Astrocyte of the hippocampus (primary cell): ENCODE results near the gene USP34.

Experiments
- DNase-seq: peaks from one replicate; pipeline ENCODE4 v3.0.0; 2011; ENCODE audit warnings: low read depth, low spot score

USP34 gene

DNA sequence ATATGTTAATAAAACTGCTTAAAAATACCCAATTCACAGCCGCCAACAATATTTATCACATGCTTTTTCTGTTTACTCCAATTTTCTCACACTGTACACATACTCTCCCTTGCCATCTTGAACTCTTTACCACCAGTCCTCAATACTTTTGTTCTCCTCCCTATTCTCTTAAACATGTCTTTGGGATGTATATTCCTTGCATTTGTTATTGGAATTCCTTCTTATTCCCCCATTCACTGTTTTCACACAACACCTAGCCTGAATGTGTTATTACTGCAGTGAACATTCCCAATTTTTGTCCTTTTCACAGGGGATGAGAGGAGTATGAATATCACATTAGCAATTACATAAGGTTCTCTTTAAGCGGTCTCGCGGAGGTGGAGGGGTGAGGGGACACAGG lies 94.7 kb downstream of the USP34 start:
- DNase-seq: no peak

DNA sequence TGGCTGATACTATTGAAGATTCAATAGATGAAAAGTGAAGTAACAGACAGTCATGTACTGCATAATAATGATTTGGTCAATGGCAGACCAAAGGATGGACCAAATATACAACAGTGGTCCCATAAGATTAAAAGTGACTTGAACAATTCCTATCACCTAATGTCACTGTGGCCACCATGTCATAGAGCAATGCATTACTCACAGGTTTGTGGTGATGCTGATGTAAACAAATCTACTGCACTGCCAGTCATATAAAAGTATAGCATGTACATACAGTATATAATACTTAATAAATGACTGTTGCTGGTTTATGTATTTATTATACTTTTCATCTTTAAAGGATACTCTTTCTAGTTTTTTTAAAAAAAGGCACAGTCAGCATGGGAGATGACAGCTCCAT lies 99.9 kb downstream of the USP34 start:
- no peak for DNase-seq

DNA sequence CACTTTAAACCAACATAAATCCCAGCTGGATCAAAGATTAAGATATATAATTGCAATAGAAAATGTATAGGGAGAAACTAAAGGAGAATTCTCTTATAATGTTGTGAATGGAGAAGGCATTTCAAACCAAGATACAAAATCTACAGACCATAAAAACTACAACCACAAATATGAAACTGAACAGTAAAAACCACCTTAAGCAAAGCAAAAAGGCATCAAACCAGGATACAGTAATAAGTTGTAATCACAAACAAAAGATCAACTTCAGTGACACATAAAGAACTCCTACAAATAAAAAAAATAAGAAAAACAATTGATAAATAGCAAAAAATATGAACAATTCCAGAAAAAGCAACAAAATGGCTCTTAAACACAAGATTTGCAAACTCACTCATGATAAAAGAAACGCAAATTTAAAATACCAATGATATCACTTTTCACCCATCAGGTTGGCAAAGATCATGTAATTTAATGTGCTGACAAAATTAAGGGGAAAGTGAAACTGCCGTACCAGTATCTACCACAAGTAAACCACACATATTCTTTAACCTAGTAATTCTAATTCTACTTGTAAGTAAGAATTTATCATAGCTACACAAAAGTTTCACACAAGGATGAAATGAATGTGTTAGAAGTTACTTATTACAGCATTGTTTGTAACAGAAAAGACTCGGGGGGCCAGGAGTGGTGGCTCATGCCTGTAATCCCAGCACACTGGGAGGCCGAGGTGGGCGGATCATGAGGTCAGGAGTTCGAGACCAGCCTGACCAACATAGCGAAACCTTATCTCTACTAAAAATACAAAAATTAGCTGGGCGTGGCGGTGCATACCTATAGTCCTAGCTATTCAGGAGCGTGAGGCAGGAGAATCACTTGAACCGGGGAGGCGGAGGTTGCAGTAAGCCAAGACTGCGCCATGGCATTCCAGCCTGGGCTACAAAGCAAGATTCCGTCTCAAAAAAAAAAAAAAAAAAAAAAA lies 101.9 kb downstream of the USP34 start:
- DNase-seq: peak; percentile 40

DNA sequence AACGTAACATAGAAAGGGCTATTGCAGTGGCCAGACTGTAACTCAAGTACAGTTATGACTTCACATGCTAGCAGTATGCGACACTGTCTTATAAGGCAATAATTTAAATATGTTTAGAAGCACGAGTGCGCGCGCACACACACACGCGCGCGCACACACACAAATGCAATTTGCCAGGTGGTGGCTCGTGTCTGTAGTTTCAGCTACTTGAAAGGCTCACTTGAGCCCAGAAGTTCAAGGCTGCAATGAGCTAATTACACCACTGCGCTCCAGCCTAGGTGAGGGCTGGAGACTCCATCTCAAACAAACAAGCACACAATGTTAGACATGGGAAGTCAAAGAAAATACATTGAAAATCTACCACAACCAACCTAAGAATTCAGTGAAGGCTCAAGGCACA lies 103.7 kb downstream of the USP34 start:
- no peak for DNase-seq

DNA sequence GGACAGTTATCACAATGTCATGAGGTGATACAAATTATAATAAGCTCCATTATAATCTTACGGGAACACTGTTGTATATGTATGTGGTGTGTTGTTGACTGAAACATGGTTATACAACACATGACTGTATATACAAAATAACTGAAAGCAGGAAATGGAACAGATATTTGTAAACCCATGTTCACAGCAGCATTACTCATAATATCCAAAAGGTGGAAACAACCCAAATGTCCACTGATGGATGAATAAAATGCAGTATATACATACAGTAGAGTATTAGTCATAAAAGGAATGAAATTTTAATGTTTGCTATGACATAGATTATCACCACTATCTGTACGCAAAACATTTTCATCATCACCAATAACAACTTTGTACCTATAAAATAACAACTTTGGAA lies 107.3 kb downstream of the USP34 start:
- no peak for DNase-seq

DNA sequence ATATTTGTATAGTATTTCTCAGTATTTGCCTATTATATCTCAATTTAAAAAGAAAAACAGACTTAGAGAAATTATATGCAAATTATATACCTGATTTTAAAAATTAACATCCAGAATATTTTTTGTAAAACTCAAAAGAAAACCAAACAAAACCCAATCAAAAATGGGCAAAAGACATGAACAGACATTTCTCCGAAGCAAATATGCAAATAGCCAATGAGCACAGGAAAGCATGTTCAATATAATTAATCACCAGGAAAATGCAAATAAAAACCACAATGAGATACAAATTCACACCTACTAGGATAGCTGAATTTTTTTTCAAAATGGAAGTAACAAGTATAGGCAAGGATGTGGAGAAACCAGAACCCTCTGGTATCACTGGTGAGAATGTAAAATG lies 108.0 kb downstream of the USP34 start:
- no peak for DNase-seq

DNA sequence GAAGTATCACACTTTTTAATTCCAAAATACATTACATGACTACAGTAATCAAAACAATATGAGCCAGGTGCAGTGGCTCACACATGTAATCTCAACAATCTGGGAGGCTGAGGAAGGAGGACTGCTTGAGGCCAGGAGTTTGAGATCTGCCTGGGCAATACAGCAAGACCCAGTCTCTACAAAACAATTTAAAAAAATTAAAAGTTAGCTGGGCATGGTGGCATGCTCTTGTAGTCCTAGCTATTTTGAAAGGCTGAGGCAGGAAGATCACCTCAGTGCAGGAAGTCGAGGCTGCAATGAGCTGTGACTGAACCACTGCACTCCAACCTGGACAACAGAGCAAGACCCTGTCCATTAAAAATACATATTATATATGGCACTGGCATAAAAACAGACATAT lies 109.8 kb downstream of the USP34 start:
- DNase-seq: no peak

DNA sequence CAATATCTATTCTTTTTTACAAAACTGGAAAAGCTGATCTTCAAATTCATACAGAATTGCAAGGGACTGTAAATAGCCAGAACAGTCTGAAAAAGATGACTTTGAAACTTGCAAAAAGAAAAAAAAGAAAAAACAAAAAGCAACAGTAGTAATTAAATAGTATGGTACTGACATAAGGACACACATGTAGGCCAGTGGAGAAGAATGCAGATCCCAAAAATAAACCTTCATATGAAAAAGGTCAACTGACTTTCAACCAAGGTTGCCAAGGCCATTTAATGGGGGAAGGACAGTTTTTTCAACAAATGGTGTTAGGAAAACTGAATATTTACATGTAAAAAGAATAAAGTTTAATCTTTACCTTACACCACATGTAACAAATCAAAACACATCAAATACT lies 111.8 kb downstream of the USP34 start:
- DNase-seq: no peak

DNA sequence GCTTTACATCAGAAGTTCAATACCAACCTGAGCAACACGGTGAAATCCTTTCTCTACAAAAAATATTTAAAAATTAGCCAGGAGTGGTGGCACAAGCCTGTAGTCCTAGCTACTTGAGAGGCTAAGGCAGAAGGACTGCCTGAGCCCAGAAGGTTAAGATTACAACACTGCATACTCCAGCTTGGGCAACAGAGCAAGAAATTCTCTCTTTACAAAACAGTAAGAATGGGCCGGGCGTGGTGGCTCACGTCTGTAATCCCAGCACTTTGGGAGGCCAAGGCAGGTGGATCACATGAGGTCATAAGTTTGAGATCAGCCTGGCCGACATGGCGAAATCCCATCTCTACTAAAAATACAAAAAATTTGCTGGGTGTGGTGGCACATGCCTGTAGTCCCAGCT lies 113.2 kb downstream of the USP34 start:
- DNase-seq: no peak

DNA sequence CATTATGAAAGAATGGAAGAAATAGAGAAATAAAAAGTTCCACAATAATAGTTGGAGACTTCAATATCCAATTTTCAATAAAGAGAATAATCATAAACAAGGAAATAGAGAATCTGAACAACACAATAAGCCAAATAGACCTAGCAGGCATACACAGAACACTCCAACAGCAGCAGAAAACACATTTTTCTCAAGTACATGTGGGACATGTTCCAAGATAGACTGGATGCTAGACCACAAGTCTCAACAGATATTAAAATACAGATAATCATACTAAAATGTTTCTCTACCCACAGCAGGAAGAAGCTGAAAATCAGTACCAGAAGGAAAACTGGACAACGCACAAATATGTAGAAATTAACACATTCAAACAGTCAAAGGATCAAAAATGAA lies 113.9 kb downstream of the USP34 start:
- DNase-seq: peak; percentile 52

DNA sequence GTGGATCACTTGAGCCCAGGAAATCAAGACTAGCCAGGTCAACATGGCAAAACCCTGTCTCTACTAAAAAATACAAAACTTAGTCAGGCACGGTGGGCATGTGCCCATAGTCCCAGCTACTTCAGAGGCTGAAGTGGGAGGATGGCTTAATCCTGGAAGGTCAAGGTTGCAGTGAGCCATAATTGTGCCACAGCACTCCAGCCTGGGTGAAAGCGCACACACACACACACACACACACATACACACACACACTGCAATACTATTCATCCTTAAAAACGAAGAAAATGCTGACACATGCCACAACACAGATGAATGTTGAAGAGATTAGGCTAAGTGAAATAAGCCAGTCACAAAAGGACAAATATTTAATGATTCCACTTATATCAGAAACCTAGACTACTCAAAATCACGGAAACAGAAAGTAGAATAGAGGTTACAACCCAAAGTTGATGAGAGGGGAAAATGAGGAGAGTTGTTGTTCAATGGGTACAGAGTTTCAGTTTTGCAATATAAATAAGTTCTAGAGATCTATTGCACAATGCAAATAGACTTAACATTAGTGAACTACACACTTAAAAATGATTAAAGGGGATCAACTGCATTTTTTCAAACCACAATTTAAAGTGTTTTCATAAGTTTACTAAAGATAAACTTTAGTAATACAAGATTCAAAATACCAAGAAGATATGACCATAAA lies 114.5 kb downstream of the USP34 start:
- DNase-seq: no peak

DNA sequence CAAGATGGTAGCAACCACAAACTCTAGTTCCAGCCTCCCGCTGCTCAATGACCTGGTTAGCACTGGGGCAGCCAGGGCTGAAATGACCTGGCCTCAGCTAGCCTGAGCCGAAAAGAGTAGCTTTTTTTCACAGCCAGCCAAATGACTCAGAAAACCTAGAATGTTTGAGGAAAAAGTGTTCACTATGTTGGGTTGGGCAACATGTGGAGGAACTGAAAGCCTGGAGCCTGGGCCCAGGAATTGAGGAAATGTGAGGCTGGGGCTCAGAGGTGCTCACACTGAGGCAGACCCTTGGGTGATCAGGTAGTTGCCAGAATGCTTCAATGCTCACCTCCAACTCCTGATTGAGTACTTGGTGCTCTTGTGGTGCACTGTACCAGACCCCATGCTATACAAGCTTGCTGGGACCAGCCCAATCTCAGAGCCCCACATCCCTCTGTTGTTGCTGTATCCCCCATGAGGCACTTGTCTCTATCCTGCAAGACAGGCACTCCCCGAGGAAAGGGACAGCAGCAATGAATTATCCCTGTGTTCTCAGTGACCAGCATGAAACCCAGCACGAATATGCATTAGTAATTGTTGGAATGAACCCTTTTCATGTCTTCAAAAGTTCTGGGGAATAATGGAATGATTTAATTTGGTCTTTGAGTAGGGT lies 116.2 kb downstream of the USP34 start:
- DNase-seq: no peak

DNA sequence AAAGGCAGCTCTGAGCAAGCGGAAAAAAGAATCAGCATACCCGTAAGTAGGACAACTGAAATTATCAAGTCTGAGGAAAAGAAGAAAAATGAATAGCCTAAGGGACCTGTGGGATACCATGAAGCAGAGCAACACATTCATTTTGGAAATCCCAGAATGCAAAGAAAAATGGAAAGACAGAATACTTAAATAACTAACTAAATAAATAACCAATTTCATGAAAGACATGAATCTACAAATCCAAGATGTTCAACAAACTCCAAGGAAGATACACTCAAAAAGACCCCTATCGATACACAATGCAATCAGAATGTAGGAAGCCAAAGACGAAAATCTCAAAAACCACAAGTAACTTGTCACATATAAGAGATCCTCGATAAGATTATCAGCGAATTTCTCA lies 117.0 kb downstream of the USP34 start:
- DNase-seq: no peak

DNA sequence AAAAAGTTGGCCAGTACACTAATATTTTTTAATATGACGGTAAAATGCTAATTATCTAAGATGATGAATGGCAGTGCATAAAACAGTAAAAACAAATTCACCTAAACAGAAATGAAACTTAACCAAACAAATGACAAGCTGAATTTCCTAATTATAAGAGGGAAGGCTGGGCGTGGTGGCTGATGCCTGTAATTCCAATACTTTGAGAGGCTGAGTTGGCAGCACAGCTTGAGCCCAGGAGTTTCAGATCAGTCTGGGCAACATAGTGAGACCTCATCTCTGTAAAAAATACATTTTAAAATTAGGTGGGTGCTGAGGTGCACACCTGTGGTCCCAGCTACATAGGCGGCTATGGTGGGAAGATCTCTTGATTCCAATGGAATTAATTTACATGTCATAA lies 120.1 kb downstream of the USP34 start:
- DNase-seq: no peak

DNA sequence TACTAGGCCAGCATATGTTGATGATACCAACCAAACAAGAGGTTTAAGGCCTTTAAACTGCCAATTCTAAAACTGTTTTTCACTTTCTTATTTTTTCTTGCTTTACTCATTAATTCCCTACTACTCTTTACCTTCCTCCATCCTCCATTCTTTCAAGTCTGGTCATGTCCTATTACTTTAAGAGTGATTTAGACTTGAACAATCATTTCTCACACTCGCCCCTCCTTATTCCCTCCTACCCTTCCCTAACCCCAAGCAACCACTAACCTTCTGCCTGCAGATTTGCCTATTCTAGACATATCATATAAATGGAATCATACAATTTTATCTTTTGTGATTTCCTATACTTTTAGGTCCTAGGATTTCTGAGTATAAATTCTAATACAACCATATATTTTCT lies 127.7 kb downstream of the USP34 start:
- no peak for DNase-seq

DNA sequence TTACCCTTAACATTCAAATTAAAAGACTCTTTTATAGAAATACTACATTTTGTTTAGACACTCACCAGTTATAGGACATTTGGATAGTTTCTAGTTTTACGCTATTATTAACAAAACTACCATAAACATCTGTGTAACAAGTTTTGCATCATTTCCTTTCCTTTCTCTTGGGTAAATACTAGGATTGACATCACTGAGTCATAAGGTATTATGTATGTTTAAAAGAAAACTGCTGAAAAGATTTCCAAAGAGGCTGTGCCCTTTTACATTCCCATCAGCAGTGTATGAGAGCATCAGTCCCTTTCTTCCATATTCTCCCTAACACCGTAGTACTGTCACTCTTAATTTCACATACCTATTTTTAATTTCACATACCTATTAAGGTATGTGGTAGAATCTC lies 130.6 kb downstream of the USP34 start:
- no peak for DNase-seq

DNA sequence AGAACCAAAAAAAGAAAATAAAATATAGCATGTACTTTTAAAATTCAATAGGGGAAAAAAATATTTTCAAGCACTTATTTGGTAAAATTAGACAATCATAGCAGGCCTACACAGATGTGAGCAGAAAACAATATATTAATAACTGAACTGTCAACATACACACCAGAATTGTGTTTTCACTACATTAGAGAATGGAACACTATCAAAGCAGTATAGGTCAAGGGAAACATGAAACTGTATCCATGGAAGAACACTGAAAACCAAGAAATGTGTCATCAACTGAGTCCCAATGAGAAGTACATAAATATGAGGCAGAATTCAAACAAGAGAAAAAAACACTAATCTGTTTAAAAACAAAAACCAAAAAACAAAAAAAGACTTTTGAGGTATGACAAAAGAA lies 132.4 kb downstream of the USP34 start:
- DNase-seq: no peak

DNA sequence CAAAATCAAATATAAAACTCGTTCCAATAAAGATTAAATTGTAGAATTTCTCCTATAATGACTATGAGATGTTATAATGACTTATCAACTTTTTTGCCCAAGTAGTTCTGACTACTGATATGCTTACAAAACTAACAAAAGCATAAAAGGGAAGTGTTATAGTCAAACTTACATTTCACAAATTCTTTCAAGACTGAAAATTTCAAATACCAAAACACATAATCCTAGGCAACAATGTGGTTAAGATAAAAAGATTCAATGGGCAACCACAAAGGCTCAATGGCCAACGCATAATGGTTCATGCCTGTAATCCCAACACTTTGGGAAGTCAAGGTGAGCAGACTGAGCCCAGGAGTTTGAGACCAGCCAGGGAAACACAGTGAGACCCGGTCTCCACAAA lies 135.7 kb downstream of the USP34 start:
- peak; percentile 49 for DNase-seq

DNA sequence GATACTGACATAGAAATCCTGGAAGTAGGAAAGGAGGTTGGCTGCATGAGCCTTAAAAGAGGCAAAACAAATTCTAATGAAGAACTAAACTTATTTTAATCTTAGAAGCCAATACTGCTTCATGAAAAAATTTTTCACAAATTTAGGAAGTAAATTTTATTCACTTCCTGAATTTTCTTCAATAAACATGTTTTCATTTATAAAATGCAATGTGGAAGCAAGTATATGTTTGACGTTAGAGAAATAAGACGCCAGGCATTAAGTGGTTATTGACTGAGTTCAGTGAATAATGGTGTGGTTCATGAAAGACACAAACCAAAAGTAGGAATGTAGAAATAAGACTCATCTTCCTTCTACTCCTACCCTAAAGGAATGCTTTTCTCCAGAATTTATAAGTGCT lies 136.4 kb downstream of the USP34 start:
- no peak for DNase-seq

DNA sequence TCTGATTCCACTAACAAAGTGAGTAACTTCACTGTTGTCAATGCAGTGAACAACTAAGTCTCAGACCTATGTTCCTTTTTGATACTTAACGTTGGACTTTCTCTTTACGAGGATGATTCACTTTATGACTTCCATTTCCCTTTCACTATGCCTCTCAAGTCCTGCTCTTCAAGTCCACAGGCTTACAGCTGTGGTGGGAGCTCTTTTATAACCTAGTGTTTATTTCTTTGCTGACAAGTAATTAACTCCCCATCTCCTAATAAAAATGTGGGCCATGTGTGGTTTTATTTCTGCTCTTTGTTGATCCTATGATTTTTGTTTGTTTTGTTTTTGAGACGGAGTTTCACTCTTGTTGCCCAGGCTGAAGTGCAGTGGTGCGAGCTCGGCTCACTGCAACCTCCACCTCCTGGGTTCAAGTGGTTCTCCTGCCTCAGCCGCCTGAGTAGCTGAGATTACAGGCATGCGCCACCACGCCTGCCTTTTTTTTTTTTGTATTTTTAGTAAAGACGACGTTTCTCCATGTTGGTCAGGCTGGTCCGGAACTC lies 142.1 kb downstream of the USP34 start:
- DNase-seq: peak; percentile 12

DNA sequence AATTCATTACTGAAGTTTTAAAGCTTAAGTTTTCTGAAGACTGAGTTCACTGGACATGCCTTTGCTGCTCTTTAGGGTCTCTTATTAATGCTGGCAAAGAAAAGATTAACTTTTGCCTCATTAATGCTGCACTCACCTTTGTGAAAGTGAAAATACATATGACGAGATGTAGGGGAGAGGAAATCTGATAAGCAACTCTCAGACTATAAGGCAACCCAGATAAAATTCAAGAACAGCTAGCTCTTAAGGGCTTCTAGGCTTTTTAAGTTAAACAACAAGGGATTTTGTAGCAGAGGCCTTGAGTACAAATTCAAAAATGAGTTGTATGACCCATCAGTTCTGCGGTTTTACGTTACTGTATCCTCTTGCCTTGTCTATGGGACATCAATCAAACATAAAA lies 143.7 kb downstream of the USP34 start:
- DNase-seq: no peak

DNA sequence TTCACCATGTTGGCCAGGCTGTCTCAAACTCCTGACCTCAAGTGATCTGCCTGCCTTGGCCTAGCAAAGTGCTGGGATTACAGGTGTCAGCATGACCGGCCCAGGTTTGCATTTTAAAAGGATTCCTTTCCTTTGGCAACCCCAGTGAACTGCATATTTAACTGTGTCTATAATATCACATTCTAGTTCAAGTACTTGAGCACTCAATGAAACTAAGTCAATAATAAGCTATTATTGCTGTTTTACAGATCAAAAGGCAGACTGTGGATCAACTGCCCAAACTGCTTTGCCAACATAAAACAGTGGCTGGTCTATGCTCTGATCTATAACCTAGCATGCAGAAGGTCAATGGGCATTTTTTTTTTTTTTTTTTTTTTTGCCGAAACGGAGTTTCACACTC lies 144.5 kb downstream of the USP34 start:
- no peak for DNase-seq
